H1 (cell line): ENCODE results near the gene NIPAL1. TPM values are rescaled to one million over a fixed set of nuclear protein-coding genes. Genes with fewer than 3 reads are reported as not detected.
A peak's percentile ranks its signal among the peaks of the same experiment; 100 is the strongest.

Experiments
- CTCF ChIA-PET: fragments of 300-600 bp; sonication (Branson Sonifier 250); formaldehyde crosslinking; loops from one replicate; lab custom pipeline; 2021; ENCODE audit not compliant: partially characterized antibody; lab: Charles Lee
- POLR2A ChIA-PET: fragments of 300-600 bp; sonication (Branson Sonifier 250); formaldehyde crosslinking; loops from one replicate; lab custom pipeline; 2021; ENCODE audit warnings: inconsistent platforms; ENCODE audit not compliant: partially characterized antibody; lab: Charles Lee
- DNase-seq, 2 experiments: peaks; one replicate each; pipeline versions ENCODE4 v3.0.0 to v3.0.0-alpha.2; 2010 to 2022; ENCODE audit warnings: low spot score in 2 of 2, low read depth in 1 of 2, mixed read lengths in 1 of 2
- FAIRE-seq: peaks from 2 replicates; lab custom pipeline; 2011; peaks lifted over from hg19 to GRCh38; lab: Jason Lieb, UNC
- H2AFZ ChIP-seq: 2 replicates; pipeline ENCODE4 v1.8.1; 2012; ENCODE audit warnings: low read length, inconsistent platforms
- H2AK5ac ChIP-seq: 2 replicates; pipeline ENCODE4 v1.6.1; 2013; ENCODE audit warnings: low read depth, low read length
- H2BK120ac ChIP-seq: replicated peaks from 2 replicates; pipeline ENCODE3; 2013; ENCODE audit warnings: low read depth, low read length, inconsistent platforms
- H2BK12ac ChIP-seq: 2 replicates; pipeline ENCODE4 v1.6.1; 2013; ENCODE audit warnings: low read depth, low read length
- H2BK15ac ChIP-seq: 2 replicates; pipeline ENCODE4 v1.6.1; 2013; ENCODE audit warnings: low read length
- H2BK20ac ChIP-seq: 2 replicates; pipeline ENCODE4 v1.6.1; 2013; ENCODE audit warnings: low read length
- H2BK5ac ChIP-seq: 2 replicates; pipeline ENCODE4 v1.6.1; 2013; ENCODE audit warnings: low read depth, low read length
- H3K14ac ChIP-seq: 2 replicates; pipeline ENCODE4 v1.6.1; 2013; ENCODE audit warnings: inconsistent platforms; ENCODE audit not compliant: insufficient read length
- H3K18ac ChIP-seq: 2 replicates; pipeline ENCODE4 v1.6.1; 2013; ENCODE audit warnings: low read length; ENCODE audit errors: extremely low read depth
- H3K23ac ChIP-seq: 2 replicates; pipeline ENCODE4 v1.6.1; 2013; ENCODE audit warnings: inconsistent platforms; ENCODE audit not compliant: insufficient read length
- H3K23me2 ChIP-seq: 2 replicates; pipeline ENCODE4 v1.6.1; 2013; ENCODE audit warnings: low read depth, low read length
- H3K27ac ChIP-seq: 2 replicates; pipeline ENCODE4 v1.6.1; 2011; ENCODE audit warnings: low read depth, low read length, inconsistent platforms
- H3K27me3 ChIP-seq, 4 experiments: replicated peaks in 1 of 4; 1 replicate in 1 of 4; 2 replicates in 3 of 4; pipeline versions ENCODE4 v1.6.1 to v1.8.1; 2011 to 2013; ENCODE audit warnings: low read length in 3 of 4, mild to moderate bottlenecking in 3 of 4, inconsistent platforms in 2 of 4, mixed read lengths in 2 of 4, moderate library complexity in 1 of 4; ENCODE audit not compliant: control insufficient read depth in 3 of 4, insufficient read depth in 3 of 4; ENCODE audit errors: extremely low read depth in 1 of 4
- H3K36me3 ChIP-seq, 4 experiments: 2 replicates each; pipeline versions ENCODE4 v1.6.1 to v1.8.1; 2011 to 2013; ENCODE audit warnings: mild to moderate bottlenecking in 4 of 4, low read length in 3 of 4, moderate library complexity in 2 of 4, control low read depth in 1 of 4, inconsistent platforms in 1 of 4; ENCODE audit not compliant: insufficient read depth in 4 of 4, control insufficient read depth in 2 of 4
- H3K4ac ChIP-seq: replicated peaks from 2 replicates; pipeline ENCODE3; 2013; ENCODE audit warnings: low read length, low read depth, mixed read lengths, inconsistent platforms; ENCODE audit not compliant: insufficient read length
- H3K4me1 ChIP-seq, 4 experiments: replicated peaks in 1 of 4; 1 replicate in 1 of 4; 2 replicates in 3 of 4; pipeline versions ENCODE4 v1.6.1 to v1.8.1; 2011 to 2013; ENCODE audit warnings: low read length in 3 of 4, inconsistent platforms in 2 of 4, mixed read lengths in 1 of 4; ENCODE audit not compliant: insufficient read depth in 4 of 4, control insufficient read depth in 3 of 4
- H3K4me2 ChIP-seq, 2 experiments: 2 replicates each; pipeline versions ENCODE4 v1.6.1 to v1.8.1; 2011 to 2013; ENCODE audit warnings: low read depth in 2 of 2, low read length in 2 of 2, control low read depth in 1 of 2, inconsistent platforms in 1 of 2, mild to moderate bottlenecking in 1 of 2; ENCODE audit not compliant: insufficient read depth in 1 of 2
- H3K4me3 ChIP-seq, 4 experiments: fragments of 200-600, 300-600 bp in 1 of 4; sonication (generic), shearing (Covaris generic), sonication (Bioruptor Twin) in 1 of 4; 2 replicates each; pipeline versions ENCODE4 v1.5.1 to v1.8.1; 2011 to 2016; ENCODE audit warnings: low read length in 4 of 4, low read depth in 3 of 4, control low read depth in 2 of 4, inconsistent platforms in 2 of 4, mild to moderate bottlenecking in 2 of 4, mixed read lengths in 1 of 4, moderate library complexity in 1 of 4; ENCODE audit not compliant: insufficient read depth in 2 of 4; ENCODE audit errors: extremely low read depth in 1 of 4
- H3K56ac ChIP-seq: replicated peaks from 2 replicates; pipeline ENCODE3; 2013; ENCODE audit warnings: low read depth, mild to moderate bottlenecking, mixed read lengths, low read length, inconsistent platforms; ENCODE audit not compliant: insufficient read length
- H3K79me1 ChIP-seq: 2 replicates; pipeline ENCODE4 v1.6.1; 2013; ENCODE audit warnings: low read depth, low read length, control low read depth
- H3K79me2 ChIP-seq, 2 experiments: 2 replicates each; pipeline versions ENCODE4 v1.6.1 to v1.8.1; 2012 to 2013; ENCODE audit warnings: low read length in 2 of 2, mild to moderate bottlenecking in 2 of 2, inconsistent platforms in 1 of 2; ENCODE audit not compliant: insufficient read depth in 2 of 2, control insufficient read depth in 1 of 2
- H3K9ac ChIP-seq, 4 experiments: replicated peaks in 1 of 4; 1 replicate in 1 of 4; 2 replicates in 3 of 4; pipeline versions ENCODE4 v1.6.1 to v1.8.1; 2011 to 2013; ENCODE audit warnings: low read depth in 3 of 4, low read length in 3 of 4, control low read depth in 2 of 4, mild to moderate bottlenecking in 2 of 4, moderate library complexity in 2 of 4, inconsistent platforms in 1 of 4; ENCODE audit errors: extremely low read depth in 1 of 4
- H3K9me3 ChIP-seq, 2 experiments: 2 replicates each; pipeline versions ENCODE4 v1.6.1 to v1.8.1; 2012 to 2013; ENCODE audit warnings: mild to moderate bottlenecking in 2 of 2, moderate library complexity in 2 of 2, control low read depth in 1 of 2, inconsistent platforms in 1 of 2, low read depth in 1 of 2, low read length in 1 of 2, mixed read lengths in 1 of 2; ENCODE audit not compliant: insufficient read depth in 2 of 2
- H4K20me1 ChIP-seq, 2 experiments: replicated peaks in 1 of 2; 2 replicates each; pipeline versions ENCODE3 to v1.8.1; 2011 to 2013; ENCODE audit warnings: inconsistent platforms in 2 of 2, low read length in 2 of 2, mild to moderate bottlenecking in 1 of 2; ENCODE audit not compliant: insufficient read depth in 2 of 2, control insufficient read depth in 1 of 2
- H4K5ac ChIP-seq: 2 replicates; pipeline ENCODE4 v1.6.1; 2013; ENCODE audit warnings: low read length, low read depth, mixed read lengths, inconsistent platforms; ENCODE audit not compliant: insufficient read length
- H4K8ac ChIP-seq: 2 replicates; pipeline ENCODE4 v1.8.0; 2013; ENCODE audit warnings: mild to moderate bottlenecking, moderate library complexity, low read length, inconsistent platforms; ENCODE audit not compliant: insufficient read depth; ENCODE audit errors: extremely low read depth
- H4K91ac ChIP-seq: replicated peaks from 2 replicates; pipeline ENCODE3; 2013; ENCODE audit warnings: low read length, mixed read lengths, inconsistent platforms; ENCODE audit not compliant: insufficient read length
- BACH1 ChIP-seq: IDR thresholded peaks from 2 replicates; pipeline ENCODE4 v1.6.1; 2012; ENCODE audit warnings: low read length, improper control_type of control experiment
- BCL11A ChIP-seq, 2 experiments: IDR thresholded peaks; one replicate each; pipeline ENCODE4 v1.6.1; 2011; ENCODE audit warnings: low read depth in 2 of 2, low read length in 2 of 2, mild to moderate bottlenecking in 2 of 2
- EGR1 ChIP-seq: IDR thresholded peaks from 2 replicates; pipeline ENCODE4 v1.6.1; 2011; ENCODE audit warnings: low read depth, low read length, borderline replicate concordance
- EP300 ChIP-seq, 2 experiments: IDR thresholded peaks; 1 replicate in 1 of 2; 2 replicates in 1 of 2; pipeline ENCODE4 v1.6.1; 2011 to 2012; ENCODE audit warnings: low read depth in 2 of 2, low read length in 2 of 2, mild to moderate bottlenecking in 2 of 2, borderline replicate concordance in 1 of 2, inconsistent platforms in 1 of 2, moderate library complexity in 1 of 2
- KDM1A ChIP-seq: fragments of 200-600, 300-600 bp; sonication (generic); IDR thresholded peaks from 2 replicates; pipeline ENCODE4 v1.7.1; 2016; ENCODE audit warnings: mild to moderate bottlenecking, low read length, borderline replicate concordance
- KDM4A ChIP-seq: IDR thresholded peaks from one replicate; pipeline ENCODE4 v1.7.1; 2012; ENCODE audit warnings: low read depth, mild to moderate bottlenecking, moderate library complexity, low read length, inconsistent platforms; ENCODE audit not compliant: severe bottlenecking
- KDM5A ChIP-seq: fragments of 200-600 bp; IDR thresholded peaks from 2 replicates; pipeline ENCODE4 v1.7.1; 2012; ENCODE audit warnings: mild to moderate bottlenecking, low read length, inconsistent platforms, mixed read lengths
- NANOG ChIP-seq: IDR thresholded peaks from 2 replicates; pipeline ENCODE4 v1.6.1; 2011; ENCODE audit warnings: low read length, low read depth, mild to moderate bottlenecking, inconsistent platforms; ENCODE audit not compliant: insufficient read depth, poor library complexity, severe bottlenecking
- POLR2AphosphoS5 ChIP-seq: IDR thresholded peaks from 2 replicates; pipeline ENCODE4 v1.6.1; 2011; ENCODE audit warnings: low read depth, low read length
- RAD21 ChIP-seq, 2 experiments: IDR thresholded peaks in 1 of 2; conservative IDR thresholded peaks in 1 of 2; 2 replicates each; pipeline ENCODE4 v1.6.1; 2011; ENCODE audit warnings: low read depth in 2 of 2, low read length in 2 of 2, improper control_type of control experiment in 1 of 2, inconsistent platforms in 1 of 2, mild to moderate bottlenecking in 1 of 2, moderate library complexity in 1 of 2
- RXRA ChIP-seq: IDR thresholded peaks from 2 replicates; pipeline ENCODE4 v1.6.1; 2011; ENCODE audit warnings: low read depth, mild to moderate bottlenecking, low read length, moderate library complexity; ENCODE audit not compliant: insufficient read depth
- SIX5 ChIP-seq: IDR thresholded peaks from 2 replicates; pipeline ENCODE4 v1.6.1; 2011; ENCODE audit warnings: mild to moderate bottlenecking, low read depth, low read length
- SP4 ChIP-seq: IDR thresholded peaks from 2 replicates; pipeline ENCODE4 v1.6.1; 2012; ENCODE audit warnings: low read length, inconsistent platforms
- TCF12 ChIP-seq: IDR thresholded peaks from 2 replicates; pipeline ENCODE4 v1.6.1; 2011; ENCODE audit warnings: low read depth, mild to moderate bottlenecking, low read length
- WGBS, 2 experiments: shearing (Covaris generic) in 1 of 2; methylation state at CpG; one replicate each; pipeline versions ENCODE4 v1.1.6 to v1.1.7; 2013 to 2015; ENCODE audit warnings: low lambda C conversion rate in 2 of 2, mixed read lengths in 2 of 2, inconsistent platforms in 1 of 2, low coverage in 1 of 2, missing lambda C conversion rate in 1 of 2; ENCODE audit not compliant: insufficient replicate concordance in 2 of 2, insufficient coverage in 1 of 2, insufficient read length in 1 of 2; ENCODE audit errors: extremely low coverage in 1 of 2, missing lambda C conversion rate in 1 of 2; 5-methylcytosine and 5-hydroxymethylcytosine counted together
- polyA plus RNA-seq, 7 experiments: library from polyadenylated mRNA; depleted of rRNA in 3 of 7; stranded (reverse) in 5 of 7; unstranded in 2 of 7; fragments of >200 nt in 5 of 7; fragments of 200-250 nt in 2 of 7; gene quantifications; 1 replicate in 5 of 7; 2 replicates in 1 of 7; 4 replicates in 1 of 7; pipeline versions ENCODE4 v1.2.1 to v1.2.3, GENCODE V29; 2011 to 2013; ENCODE audit warnings: missing spikeins in 2 of 7, mixed read lengths in 2 of 7
- total RNA-seq: library from RNA; stranded (reverse); fragmentation: NEBNext Ultra II Directional; extraction: Animal tissue kit (Norgen Biotek cat#: 25700); gene quantifications from 2 replicates; pipeline ENCODE4 v1.2.1, GENCODE V29; 2021

The NIPAL1 gene
- total and polyA plus RNA-seq, 2 of the 8 experiments (the other 6 are each of a cell fraction or from before 2014, with no cell fraction given) = 1.4 to 4.9 TPM

- Histone ChIP-seq H2BK20ac (no peak overlapping the region), H3K79me1 (no peaks in the 10 kb centered on the region), H3K9ac (no peak overlapping the region), H2AK5ac (no peak overlapping the region), H3K14ac (no peak overlapping the region), H4K20me1 (no peaks in the 10 kb centered on the region), H3K4me1 (peaks cover 0 to 2% (median 0%) of the 10 kb centered on the region in 4 experiments; a peak in 1 of 7 replicates), H2AFZ (no peak overlapping the region), H3K9me3 (peaks cover under 1 to 3% of the 10 kb centered on the region in 2 experiments; a peak in 3 of 4 replicates), H3K4ac (no peak overlapping the region), H2BK5ac (no peak overlapping the region), H3K4me3 (peak overlapping the region; percentile 46 to 93 (median 84); a peak in 6 of 8 replicates), H2BK12ac (no peak overlapping the region), H2BK120ac (no peak overlapping the region), H3K4me2 (peak overlapping the region; percentile 73 to 100), H4K8ac (no peak overlapping the region), H3K27me3 (peaks cover 0 to 14% (median 6%) of the 10 kb centered on the region in 4 experiments; a peak in 5 of 7 replicates), H3K56ac (no peak overlapping the region), H3K23ac (no peak overlapping the region), H3K36me3 (peaks cover 0 to 1% (median 0%) of the 10 kb centered on the region in 4 experiments; a peak in 1 of 8 replicates), H3K18ac (no peak overlapping the region), H3K79me2 (no peaks in the 10 kb centered on the region), H4K5ac (no peak overlapping the region), H3K27ac (no peak overlapping the region), H4K91ac (no peak overlapping the region), H2BK15ac (no peak overlapping the region), H3K23me2 (peaks cover 6% of the 10 kb centered on the region; the same call in 1 of the 2 replicates)
- WGBS, 2 experiments = 94% methylated on average over 5 of the region's 5 CpGs; no CpG with 5 or more reads in 1 of the 2 experiments
- POLR2A ChIA-PET = interaction anchor here (1.2 kb wide), 1 partner anchor 9 kb away, joined by 4 read pairs; no protein-coding TSS in a partner anchor
- no peak for DNase-seq
- no peak for FAIRE-seq
- CTCF ChIA-PET = interaction anchor here (0.9 to 1.5 kb wide), 3 partner anchors 13 to 46 kb away, joined by 3 read pairs; no protein-coding TSS in a partner anchor
- TF ChIP-seq RXRA = no peak
- TF ChIP-seq KDM1A = no peak
- no peak for TF ChIP-seq POLR2AphosphoS5
- TF ChIP-seq BACH1 = no peak
- no peak for TF ChIP-seq KDM4A
- TF ChIP-seq NANOG = no peak
- no peak for TF ChIP-seq EP300 (IDR thresholded peaks at IDR 0.05; ENCODE audit: borderline replicate concordance in 1 of 2, low read depth in 2 of 2, low read length in 2 of 2)
- no peak for TF ChIP-seq EGR1
- TF ChIP-seq SP4 = no peak
- no peak for TF ChIP-seq KDM5A
- TF ChIP-seq RAD21 (IDR thresholded peaks at IDR 0.05 in 1 of 2, conservative IDR thresholded peaks at IDR 0.05 in 1 of 2; ENCODE audit: low read depth in 2 of 2, low read length in 2 of 2) = no peak
- no peak for TF ChIP-seq BCL11A (IDR thresholded peaks at IDR 0.05; ENCODE audit: low read depth in 2 of 2, low read length in 2 of 2)
- TF ChIP-seq TCF12 = no peak
- TF ChIP-seq SIX5 = no peak
Measured at GRCh38 chr4:48015678-48016077, 894 bp upstream of the NIPAL1 start.
